Trophoblast cell (in vitro differentiated cells and primary cell): ENCODE results near the gene FGFBP1.
A peak's percentile ranks its signal among the peaks of the same experiment; 100 is the strongest.

Experiments used
- DNase-seq, 2 donors: peaks; one replicate each; pipeline ENCODE4 v3.0.0-alpha.2; 2016
- H2AFZ ChIP-seq: 2 replicates; pipeline ENCODE4 v1.6.1; 2013; ENCODE audit warnings: low read length, moderate library complexity, mild to moderate bottlenecking; ENCODE audit not compliant: insufficient read depth, poor library complexity
- H2AK5ac ChIP-seq: 2 replicates; pipeline ENCODE4 v1.6.1; 2013; ENCODE audit warnings: mild to moderate bottlenecking, low read length
- H2BK120ac ChIP-seq: 2 replicates; pipeline ENCODE4 v1.6.1; 2013; ENCODE audit warnings: low read length, mild to moderate bottlenecking, moderate library complexity; ENCODE audit not compliant: insufficient read depth, poor library complexity
- H2BK12ac ChIP-seq: 2 replicates; pipeline ENCODE4 v1.6.1; 2013; ENCODE audit warnings: mild to moderate bottlenecking, low read length, moderate library complexity
- H2BK5ac ChIP-seq: 2 replicates; pipeline ENCODE4 v1.6.1; 2013; ENCODE audit warnings: low read length, low read depth, moderate library complexity, mild to moderate bottlenecking; ENCODE audit not compliant: poor library complexity
- H3K14ac ChIP-seq: 2 replicates; pipeline ENCODE4 v1.6.1; 2013; ENCODE audit warnings: mild to moderate bottlenecking, low read length
- H3K18ac ChIP-seq: 2 replicates; pipeline ENCODE4 v1.6.1; 2013; ENCODE audit warnings: mild to moderate bottlenecking, low read length
- H3K23ac ChIP-seq: 2 replicates; pipeline ENCODE4 v1.6.1; 2013; ENCODE audit warnings: low read length
- H3K27ac ChIP-seq: 2 replicates; pipeline ENCODE4 v1.5.1; 2013; ENCODE audit warnings: low read depth, mild to moderate bottlenecking, inconsistent platforms, low read length, moderate library complexity
- H3K27me3 ChIP-seq: 2 replicates; pipeline ENCODE4 v1.6.1; 2013; ENCODE audit warnings: inconsistent platforms, mild to moderate bottlenecking, low read length, moderate library complexity; ENCODE audit not compliant: insufficient read depth
- H3K36me3 ChIP-seq, 2 experiments: 1 replicate in 1 of 2; 2 replicates in 1 of 2; pipeline ENCODE4 v1.6.1; 2013; ENCODE audit warnings: low read length in 2 of 2, mild to moderate bottlenecking in 2 of 2, moderate library complexity in 1 of 2; ENCODE audit not compliant: insufficient read depth in 2 of 2, control insufficient read depth in 1 of 2
- H3K4ac ChIP-seq: 2 replicates; pipeline ENCODE4 v1.6.1; 2013; ENCODE audit warnings: low read depth, mild to moderate bottlenecking, low read length, moderate library complexity
- H3K4me1 ChIP-seq, 2 experiments: 1 replicate in 1 of 2; 2 replicates in 1 of 2; pipeline ENCODE4 v1.6.1; 2013; ENCODE audit warnings: low read length in 2 of 2, mild to moderate bottlenecking in 2 of 2, moderate library complexity in 1 of 2; ENCODE audit not compliant: insufficient read depth in 2 of 2, control insufficient read depth in 1 of 2
- H3K4me2 ChIP-seq: 2 replicates; pipeline ENCODE4 v1.6.1; 2013; ENCODE audit warnings: inconsistent platforms, mild to moderate bottlenecking, low read length, moderate library complexity
- H3K4me3 ChIP-seq: 2 replicates; pipeline ENCODE4 v1.5.1; 2013; ENCODE audit warnings: mild to moderate bottlenecking, low read depth, low read length, inconsistent platforms
- H3K79me1 ChIP-seq: one replicate; pipeline ENCODE4 v1.6.1; 2013; ENCODE audit warnings: low read length
- H3K79me2 ChIP-seq: 2 replicates; pipeline ENCODE4 v1.6.1; 2013; ENCODE audit warnings: low read length, mild to moderate bottlenecking; ENCODE audit not compliant: control insufficient read depth, insufficient read depth, poor library complexity
- H3K9ac ChIP-seq: 2 replicates; pipeline ENCODE4 v1.6.1; 2013; ENCODE audit warnings: mild to moderate bottlenecking, low read length
- H3K9me3 ChIP-seq: 2 replicates; pipeline ENCODE4 v1.6.1; 2013; ENCODE audit warnings: low read depth, mild to moderate bottlenecking, control low read depth, inconsistent platforms, low read length; ENCODE audit not compliant: insufficient read depth
- H4K12ac ChIP-seq: 2 replicates; pipeline ENCODE4 v1.6.1; 2013; ENCODE audit warnings: low read depth, mild to moderate bottlenecking, low read length, moderate library complexity
- H4K8ac ChIP-seq: 2 replicates; pipeline ENCODE4 v1.6.1; 2013; ENCODE audit warnings: low read depth, mild to moderate bottlenecking, low read length, moderate library complexity
- H4K91ac ChIP-seq: one replicate; pipeline ENCODE4 v1.6.1; 2013; ENCODE audit warnings: low read depth, mild to moderate bottlenecking, low read length, moderate library complexity
- WGBS: extraction: QIAGEN DNeasy Blood & Tissue Kit; methylation state at CpG from one replicate; pipeline ENCODE4 v1.1.7; 2013; ENCODE audit warnings: missing lambda C conversion rate; ENCODE audit not compliant: insufficient read length, insufficient coverage; ENCODE audit errors: extremely low coverage; 5-methylcytosine and 5-hydroxymethylcytosine counted together

Gene FGFBP1

GRCh38 chr4:15925830-15926229 is 12.7 kb downstream of the FGFBP1 start:
- Histone ChIP-seq H3K27me3 (no peaks in the 10 kb centered on the region), H3K79me2 (no peaks in the 10 kb centered on the region), H3K27ac (no peak overlapping the region), H3K14ac (no peak overlapping the region), H2BK120ac (no peak overlapping the region), H2AFZ (no peak overlapping the region), H3K4me1 (peaks cover 4 to 6% of the 10 kb centered on the region in 2 experiments), H3K23ac (no peak overlapping the region), H3K4me2 (no peak overlapping the region), H3K4me3 (no peak overlapping the region), H3K79me1 (no peaks in the 10 kb centered on the region), H3K9ac (no peak overlapping the region), H4K12ac (no peak overlapping the region), H2BK12ac (no peak overlapping the region), H3K18ac (no peak overlapping the region), H4K8ac (no peak overlapping the region), H2AK5ac (no peak overlapping the region), H3K36me3 (no peaks in the 10 kb centered on the region), H3K4ac (no peak overlapping the region), H3K9me3 (peaks cover 2% of the 10 kb centered on the region), H4K91ac (no peak overlapping the region), H2BK5ac (no peak overlapping the region)
- WGBS, result no CpG with 5 or more reads among the region's 3 CpGs
- DNase-seq, result no peak

DNA sequence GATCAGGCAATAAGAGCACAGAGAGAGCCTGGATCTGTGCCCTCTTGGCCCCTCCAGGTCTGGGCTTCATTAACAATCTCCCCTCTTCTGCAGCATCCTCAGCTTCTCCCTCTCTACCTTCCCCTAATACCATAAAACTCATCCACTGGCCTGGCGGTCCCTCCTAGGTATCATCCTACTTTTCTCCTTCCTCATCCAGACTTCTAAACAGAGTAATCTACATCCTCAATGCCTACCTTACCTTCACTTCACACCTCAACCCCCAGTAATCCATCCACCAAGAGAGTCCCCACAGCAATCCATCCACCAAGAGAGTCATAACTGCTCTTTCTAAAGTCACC is 17.0 kb downstream of the FGFBP1 start:
- Histone ChIP-seq H4K8ac (no peak overlapping the region), H3K4me2 (no peak overlapping the region), H2BK12ac (no peak overlapping the region), H3K4me3 (no peak overlapping the region), H4K12ac (no peak overlapping the region), H2AK5ac (no peak overlapping the region), H2BK120ac (no peak overlapping the region), H3K18ac (no peak overlapping the region), H3K79me2 (no peaks in the 10 kb centered on the region), H2BK5ac (no peak overlapping the region), H2AFZ (no peak overlapping the region), H3K4me1 (no peaks in the 10 kb centered on the region), H3K27ac (no peak overlapping the region), H3K23ac (no peak overlapping the region), H3K14ac (no peak overlapping the region), H3K9me3 (peaks cover 2% of the 10 kb centered on the region), H4K91ac (no peak overlapping the region), H3K9ac (no peak overlapping the region), H3K79me1 (no peaks in the 10 kb centered on the region), H3K27me3 (no peaks in the 10 kb centered on the region), H3K4ac (no peak overlapping the region), H3K36me3 (no peaks in the 10 kb centered on the region)
- no peak for DNase-seq
- no CpG with 5 or more reads among the region's 1 CpG for WGBS

- H3K14ac ChIP-seq, result no peak overlapping the region
- H2BK5ac ChIP-seq, result no peak overlapping the region
- H2BK120ac ChIP-seq, result no peak overlapping the region
- peaks cover 3% of the 10 kb centered on the region for H3K9me3 ChIP-seq
- no peak overlapping the region for H2BK12ac ChIP-seq
- H3K4me1 ChIP-seq, result no peaks in the 10 kb centered on the region
- no peak overlapping the region for H3K23ac ChIP-seq
- no peak overlapping the region for H2AFZ ChIP-seq
- no peak overlapping the region for H3K18ac ChIP-seq
- H4K91ac ChIP-seq, result no peak overlapping the region
- no peak overlapping the region for H3K9ac ChIP-seq
- peak; percentile 74 to 79 for DNase-seq
- no peak overlapping the region for H3K4me2 ChIP-seq
- no peak overlapping the region for H4K12ac ChIP-seq
- H3K79me1 ChIP-seq, result no peaks in the 10 kb centered on the region
- no peaks in the 10 kb centered on the region for H3K27me3 ChIP-seq
- H3K4me3 ChIP-seq, result no peak overlapping the region
- no peak overlapping the region for H3K4ac ChIP-seq
- H3K79me2 ChIP-seq, result no peaks in the 10 kb centered on the region
- WGBS, result no CpG with 5 or more reads among the region's 4 CpGs
- no peak overlapping the region for H2AK5ac ChIP-seq
- H3K36me3 ChIP-seq, result no peaks in the 10 kb centered on the region
- no peak overlapping the region for H3K27ac ChIP-seq
- H4K8ac ChIP-seq, result no peak overlapping the region
Observed at GRCh38 chr4:15920723-15921591, 17.6 kb downstream of the FGFBP1 start.

- no peak overlapping the region for H2AK5ac ChIP-seq
- H3K4me3 ChIP-seq, result no peak overlapping the region
- peak; percentile 38 to 49 for DNase-seq
- no CpG with 5 or more reads among the region's 4 CpGs for WGBS
- H2AFZ ChIP-seq, result no peak overlapping the region
- no peak overlapping the region for H3K27ac ChIP-seq
- no peak overlapping the region for H4K91ac ChIP-seq
- no peak overlapping the region for H4K8ac ChIP-seq
- H3K23ac ChIP-seq, result no peak overlapping the region
- no peak overlapping the region for H4K12ac ChIP-seq
- H3K4me1 ChIP-seq, result no peaks in the 10 kb centered on the region
- peaks cover 3% of the 10 kb centered on the region for H3K9me3 ChIP-seq
- no peaks in the 10 kb centered on the region for H3K36me3 ChIP-seq
- H3K79me1 ChIP-seq, result no peaks in the 10 kb centered on the region
- H2BK12ac ChIP-seq, result no peak overlapping the region
- H3K14ac ChIP-seq, result no peak overlapping the region
- no peak overlapping the region for H3K4ac ChIP-seq
- H3K4me2 ChIP-seq, result no peak overlapping the region
- no peak overlapping the region for H3K18ac ChIP-seq
- no peaks in the 10 kb centered on the region for H3K79me2 ChIP-seq
- no peak overlapping the region for H3K9ac ChIP-seq
- no peak overlapping the region for H2BK120ac ChIP-seq
- H3K27me3 ChIP-seq, result no peaks in the 10 kb centered on the region
- no peak overlapping the region for H2BK5ac ChIP-seq
Observed at GRCh38 chr4:15918484-15919129, 19.9 kb downstream of the FGFBP1 start.
